GM06990 (cell line): ENCODE results near the gene ZNF236.

Experiments used
- DNase-seq: peaks from one replicate; pipeline ENCODE4 v3.0.0-alpha.2; 2011; ENCODE audit not compliant: insufficient read length; ENCODE audit errors: extremely low read depth
- H3K27me3 ChIP-seq: replicated peaks from 2 replicates; pipeline ENCODE4 v1.6.0; 2011; ENCODE audit warnings: low read length; ENCODE audit not compliant: control insufficient read depth, insufficient read depth
- H3K36me3 ChIP-seq: 2 replicates; pipeline ENCODE4 v1.5.1; 2011; ENCODE audit warnings: low read length; ENCODE audit not compliant: control insufficient read depth, insufficient read depth
- H3K4me3 ChIP-seq: replicated peaks from 2 replicates; pipeline ENCODE4 v1.5.1; 2011; ENCODE audit warnings: low read depth, mild to moderate bottlenecking, control low read depth, low read length
- TF ChIP-seq, protein P1 (sequence below): IDR thresholded peaks from 2 replicates; pipeline ENCODE4 v1.5.1; 2011; ENCODE audit warnings: low read length, control low read depth, mild to moderate bottlenecking, inconsistent platforms; ENCODE audit not compliant: insufficient read depth, poor library complexity, severe bottlenecking

The ZNF236 gene

DNA sequence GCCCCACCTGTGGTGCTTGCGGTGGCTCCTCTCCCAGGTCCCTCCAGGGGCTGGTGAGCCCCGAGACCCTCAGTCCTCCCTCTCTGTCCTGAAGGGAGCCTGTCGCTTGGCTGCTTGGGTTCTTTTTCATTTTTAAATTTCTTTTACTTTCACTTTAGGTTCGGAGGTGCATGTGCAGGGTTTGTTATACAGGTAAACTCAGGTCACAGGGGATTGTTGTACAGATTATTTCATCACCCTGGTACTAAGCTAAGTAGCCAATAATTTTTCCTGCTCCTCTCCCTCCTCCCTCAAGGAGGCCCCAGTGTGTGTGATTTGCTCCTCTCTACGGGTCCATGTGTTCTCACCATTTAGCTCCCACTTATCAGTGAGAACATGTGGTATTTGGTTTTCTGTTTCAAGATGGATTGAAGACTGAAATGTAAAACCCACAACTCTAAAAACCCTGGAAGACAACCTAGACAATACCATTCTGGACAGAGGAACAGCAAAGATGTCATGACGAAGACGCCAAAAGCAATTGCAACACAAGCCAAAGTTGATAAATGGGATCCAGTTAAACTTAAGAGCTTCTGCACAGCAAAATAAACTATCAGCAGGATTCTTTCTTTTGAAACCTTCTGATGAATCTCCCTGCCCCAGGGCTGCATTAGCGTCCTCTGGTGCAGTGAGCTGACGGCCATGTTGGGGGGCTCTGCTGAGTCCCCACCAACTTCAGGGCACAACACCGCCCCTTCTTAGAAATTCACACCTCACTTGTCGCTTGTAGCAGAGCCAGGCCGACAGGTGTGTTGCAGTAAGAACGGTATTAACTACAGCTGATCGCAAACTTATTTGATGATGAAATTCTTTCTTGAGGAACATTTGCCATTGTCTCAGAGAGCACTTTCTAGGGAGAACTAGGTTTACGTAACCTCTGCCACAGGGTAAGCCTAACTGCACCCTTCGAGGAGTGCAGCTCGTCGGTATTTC is 135.3 kb downstream of the ZNF236 start:
- H3K4me3 ChIP-seq: no peak overlapping the region; the same call in 1 of the 2 replicates
- H3K36me3 ChIP-seq: peaks cover 7% of the 10 kb centered on the region
- TF ChIP-seq, protein P1, sequence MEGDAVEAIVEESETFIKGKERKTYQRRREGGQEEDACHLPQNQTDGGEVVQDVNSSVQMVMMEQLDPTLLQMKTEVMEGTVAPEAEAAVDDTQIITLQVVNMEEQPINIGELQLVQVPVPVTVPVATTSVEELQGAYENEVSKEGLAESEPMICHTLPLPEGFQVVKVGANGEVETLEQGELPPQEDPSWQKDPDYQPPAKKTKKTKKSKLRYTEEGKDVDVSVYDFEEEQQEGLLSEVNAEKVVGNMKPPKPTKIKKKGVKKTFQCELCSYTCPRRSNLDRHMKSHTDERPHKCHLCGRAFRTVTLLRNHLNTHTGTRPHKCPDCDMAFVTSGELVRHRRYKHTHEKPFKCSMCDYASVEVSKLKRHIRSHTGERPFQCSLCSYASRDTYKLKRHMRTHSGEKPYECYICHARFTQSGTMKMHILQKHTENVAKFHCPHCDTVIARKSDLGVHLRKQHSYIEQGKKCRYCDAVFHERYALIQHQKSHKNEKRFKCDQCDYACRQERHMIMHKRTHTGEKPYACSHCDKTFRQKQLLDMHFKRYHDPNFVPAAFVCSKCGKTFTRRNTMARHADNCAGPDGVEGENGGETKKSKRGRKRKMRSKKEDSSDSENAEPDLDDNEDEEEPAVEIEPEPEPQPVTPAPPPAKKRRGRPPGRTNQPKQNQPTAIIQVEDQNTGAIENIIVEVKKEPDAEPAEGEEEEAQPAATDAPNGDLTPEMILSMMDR: no peak
- no peak for DNase-seq
- no peaks in the 10 kb centered on the region for H3K27me3 ChIP-seq

DNA sequence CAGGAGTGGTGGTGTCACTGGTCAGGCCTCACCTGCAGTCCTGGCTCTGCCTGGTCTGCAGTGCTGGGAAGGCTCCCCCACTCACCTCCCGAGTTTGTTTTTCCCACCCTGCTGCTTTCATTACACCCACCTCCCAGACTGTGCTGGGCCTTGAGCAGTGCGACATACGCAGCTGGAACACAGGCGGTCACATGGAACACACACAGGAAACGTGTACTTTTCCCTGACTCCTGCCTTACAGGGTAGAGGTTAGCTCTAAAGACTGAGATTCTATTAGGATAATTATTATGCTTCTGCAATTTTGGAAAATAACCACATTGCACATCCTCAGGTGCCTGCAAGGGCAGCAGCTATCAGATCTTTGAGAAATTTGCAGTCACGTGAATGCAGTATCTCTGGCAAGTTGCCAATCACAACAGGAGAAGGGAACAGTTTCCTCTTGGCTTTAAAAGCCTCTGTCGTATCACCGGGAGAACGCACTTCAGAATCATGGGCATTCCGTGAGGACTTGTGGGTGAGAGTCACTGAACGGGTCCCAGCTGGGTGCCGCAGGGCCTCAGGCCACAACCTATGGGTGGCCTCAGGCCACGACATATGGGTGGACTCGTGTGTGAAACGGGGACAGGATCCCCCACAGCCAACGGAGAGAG is 136.5 kb downstream of the ZNF236 start:
- H3K4me3 ChIP-seq: no peak overlapping the region
- TF ChIP-seq, protein P1: no peak
- H3K36me3 ChIP-seq: peaks cover 6% of the 10 kb centered on the region
- H3K27me3 ChIP-seq: no peaks in the 10 kb centered on the region
- no peak for DNase-seq

DNA sequence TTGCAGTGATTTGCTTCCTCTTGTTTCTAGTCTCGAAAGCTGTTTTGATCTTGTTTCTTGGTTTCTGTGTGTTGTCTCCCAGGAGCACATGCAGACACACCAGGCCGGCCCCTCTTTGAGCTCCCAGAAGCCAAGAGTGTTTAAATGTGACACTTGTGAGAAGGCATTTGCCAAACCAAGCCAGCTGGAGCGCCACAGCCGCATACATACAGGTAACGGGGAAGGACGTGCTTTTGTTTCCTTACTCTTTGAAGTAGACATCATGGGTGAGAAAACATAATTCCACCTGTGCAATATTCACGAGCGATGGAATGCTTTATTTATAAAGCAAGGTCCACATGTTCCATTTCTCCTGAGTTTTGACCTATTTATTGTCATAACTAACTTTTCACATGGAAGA is 137.2 kb downstream of the ZNF236 start:
- Histone ChIP-seq H3K4me3 (no peak overlapping the region), H3K27me3 (no peaks in the 10 kb centered on the region), H3K36me3 (peaks cover 6% of the 10 kb centered on the region)
- DNase-seq: no peak
- TF ChIP-seq, protein P1: no peak

DNA sequence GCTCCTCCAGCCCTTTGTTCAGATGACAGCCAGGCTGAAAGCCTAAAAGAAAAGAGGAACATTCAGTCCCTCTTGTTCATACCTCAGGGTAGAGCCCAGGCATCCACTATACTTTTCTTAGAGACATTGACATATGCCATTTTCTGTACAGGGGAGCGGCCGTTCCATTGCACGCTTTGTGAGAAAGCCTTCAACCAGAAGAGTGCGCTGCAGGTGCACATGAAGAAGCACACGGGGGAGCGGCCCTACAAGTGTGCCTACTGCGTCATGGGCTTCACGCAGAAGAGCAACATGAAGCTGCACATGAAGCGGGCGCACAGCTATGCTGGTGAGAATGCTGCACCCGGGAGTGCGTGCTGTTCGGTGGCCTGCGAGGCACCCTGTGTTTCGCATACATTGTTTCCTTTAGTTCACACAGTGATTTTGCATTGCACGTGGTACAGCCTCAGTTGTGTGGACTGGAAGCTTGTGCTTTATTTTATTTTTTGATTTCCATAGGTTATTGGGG is 138.2 kb downstream of the ZNF236 start:
- peaks cover 6% of the 10 kb centered on the region for H3K36me3 ChIP-seq
- H3K27me3 ChIP-seq: no peaks in the 10 kb centered on the region
- TF ChIP-seq, protein P1: no peak
- DNase-seq: no peak
- H3K4me3 ChIP-seq: no peak overlapping the region

DNA sequence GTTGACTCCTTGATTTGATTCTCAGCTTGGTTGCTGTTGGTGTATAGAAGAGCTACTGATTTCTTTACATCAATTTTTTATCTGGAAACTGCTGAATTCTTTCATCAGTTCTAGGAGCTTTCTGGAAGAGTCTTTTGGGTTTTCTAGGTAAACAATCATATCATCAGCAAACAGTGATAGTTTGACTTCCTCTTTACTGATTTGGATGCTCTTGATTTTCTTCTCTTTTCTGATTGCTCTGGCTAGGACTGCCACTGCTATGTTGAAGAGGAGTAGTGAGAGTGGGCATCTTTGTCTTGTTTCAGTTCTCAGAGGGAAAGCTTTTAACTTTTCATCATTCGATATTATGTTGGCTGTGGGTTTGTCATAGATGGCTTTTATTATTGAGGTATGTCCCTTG is 140.5 kb downstream of the ZNF236 start:
- Histone ChIP-seq H3K4me3 (no peak overlapping the region), H3K27me3 (no peaks in the 10 kb centered on the region), H3K36me3 (peaks cover 8% of the 10 kb centered on the region)
- TF ChIP-seq, protein P1: no peak
- no peak for DNase-seq
